WTC11 (cell line): Measurements from ENCODE around the gene ELANE.

ENCODE experiments used
- KAT7 ChIP-seq: sonication (generic); formaldehyde crosslinking; IDR thresholded peaks from 2 replicates; pipeline ENCODE4 v1.8.1; 2023; ENCODE audit warnings: missing genetic modification reagents, mild to moderate bottlenecking, borderline replicate concordance
- ZBTB21 ChIP-seq: sonication (generic); formaldehyde crosslinking; IDR thresholded peaks from 2 replicates; pipeline ENCODE4 v1.8.1; 2023; ENCODE audit warnings: mild to moderate bottlenecking, missing genetic modification reagents, borderline replicate concordance
- TF ChIP-seq, protein P1 (sequence below): fragments of 200-600 bp; IDR thresholded peaks from 2 replicates; pipeline ENCODE4 v1.8.0; 2022; ENCODE audit warnings: antibody characterized with exemption
- TF ChIP-seq, protein P2 (sequence below): sonication (generic); formaldehyde crosslinking; IDR thresholded peaks from 2 replicates; pipeline ENCODE4 v1.8.0; 2022; ENCODE audit warnings: mild to moderate bottlenecking, missing genetic modification reagents

DNA sequence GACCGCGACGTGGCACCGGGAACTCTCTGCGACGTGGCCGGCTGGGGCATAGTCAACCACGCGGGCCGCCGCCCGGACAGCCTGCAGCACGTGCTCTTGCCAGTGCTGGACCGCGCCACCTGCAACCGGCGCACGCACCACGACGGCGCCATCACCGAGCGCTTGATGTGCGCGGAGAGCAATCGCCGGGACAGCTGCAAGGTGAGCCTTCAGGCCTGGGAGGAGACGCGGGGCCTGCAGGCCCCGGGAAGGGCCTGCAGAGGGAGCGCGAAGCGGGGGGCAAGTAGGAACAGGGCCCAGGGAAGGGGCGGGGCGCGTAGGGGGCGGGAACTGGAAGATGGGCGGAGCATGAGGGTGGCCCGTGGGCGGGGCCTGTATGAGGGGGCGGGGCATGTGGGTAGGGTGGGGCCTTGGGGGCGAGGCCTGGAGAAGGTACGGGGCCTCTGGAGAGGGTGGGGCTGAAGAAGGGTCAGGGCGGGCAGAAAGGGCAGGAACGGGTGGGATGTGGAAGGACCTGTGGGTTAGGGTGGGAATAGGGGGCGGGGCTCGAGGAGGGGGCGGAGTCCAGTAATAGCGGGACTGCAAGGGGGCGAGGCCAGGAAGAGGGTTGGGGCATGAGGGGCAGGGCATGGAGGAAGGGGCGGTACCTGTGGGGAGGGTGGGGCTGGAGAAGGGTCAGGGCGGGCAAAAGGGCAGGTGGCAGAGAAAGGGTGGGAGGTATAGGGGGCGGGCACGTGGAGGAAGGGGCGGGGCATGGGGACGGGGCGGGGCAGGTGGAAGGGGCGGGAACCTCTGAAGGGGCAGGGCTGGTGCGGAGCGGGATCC lies 9.9 kb downstream of the ELANE start:
- TF ChIP-seq, protein P1, sequence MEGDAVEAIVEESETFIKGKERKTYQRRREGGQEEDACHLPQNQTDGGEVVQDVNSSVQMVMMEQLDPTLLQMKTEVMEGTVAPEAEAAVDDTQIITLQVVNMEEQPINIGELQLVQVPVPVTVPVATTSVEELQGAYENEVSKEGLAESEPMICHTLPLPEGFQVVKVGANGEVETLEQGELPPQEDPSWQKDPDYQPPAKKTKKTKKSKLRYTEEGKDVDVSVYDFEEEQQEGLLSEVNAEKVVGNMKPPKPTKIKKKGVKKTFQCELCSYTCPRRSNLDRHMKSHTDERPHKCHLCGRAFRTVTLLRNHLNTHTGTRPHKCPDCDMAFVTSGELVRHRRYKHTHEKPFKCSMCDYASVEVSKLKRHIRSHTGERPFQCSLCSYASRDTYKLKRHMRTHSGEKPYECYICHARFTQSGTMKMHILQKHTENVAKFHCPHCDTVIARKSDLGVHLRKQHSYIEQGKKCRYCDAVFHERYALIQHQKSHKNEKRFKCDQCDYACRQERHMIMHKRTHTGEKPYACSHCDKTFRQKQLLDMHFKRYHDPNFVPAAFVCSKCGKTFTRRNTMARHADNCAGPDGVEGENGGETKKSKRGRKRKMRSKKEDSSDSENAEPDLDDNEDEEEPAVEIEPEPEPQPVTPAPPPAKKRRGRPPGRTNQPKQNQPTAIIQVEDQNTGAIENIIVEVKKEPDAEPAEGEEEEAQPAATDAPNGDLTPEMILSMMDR = no peak; the same call in 1 of the 2 replicates
- TF ChIP-seq, protein P2, sequence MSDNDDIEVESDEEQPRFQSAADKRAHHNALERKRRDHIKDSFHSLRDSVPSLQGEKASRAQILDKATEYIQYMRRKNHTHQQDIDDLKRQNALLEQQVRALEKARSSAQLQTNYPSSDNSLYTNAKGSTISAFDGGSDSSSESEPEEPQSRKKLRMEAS (CRISPR knock-in tag) = peak; percentile 98
- no peak for TF ChIP-seq KAT7 (CRISPR knock-in tag)
- TF ChIP-seq ZBTB21 (CRISPR knock-in tag) = no peak
